Measurements from ENCODE around the gene CDK11B. TPM values are rescaled to one million over a fixed set of nuclear protein-coding genes. Genes with fewer than 3 reads are reported as not detected.

The CDK11B gene
- total and polyA plus RNA-seq, 2 experiments from 2014 or later: 22.4 to 76.7 TPM

DNA sequence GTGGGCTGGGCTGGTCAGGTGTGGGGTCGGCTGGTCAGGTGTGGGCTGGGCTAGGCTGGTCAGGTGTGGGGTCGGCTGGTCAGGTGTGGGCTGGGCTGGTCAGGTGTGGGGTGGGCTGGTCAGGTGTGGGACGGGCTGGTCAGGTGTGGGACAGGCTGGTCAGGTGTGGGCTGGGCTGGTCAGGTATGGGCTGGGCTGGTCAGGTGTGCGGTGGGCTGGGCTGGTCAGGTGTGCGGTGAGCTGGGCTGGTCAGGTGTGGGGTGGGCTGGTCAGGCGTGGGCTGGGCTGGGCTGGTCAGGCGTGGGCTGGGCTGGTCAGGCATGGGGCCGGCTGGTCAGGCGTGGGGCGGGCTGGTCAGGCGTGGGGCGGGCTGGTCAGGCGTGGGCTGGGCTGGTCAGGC is 52.6 kb downstream of the CDK11B start (continued):
- TF ChIP-seq, protein P1, sequence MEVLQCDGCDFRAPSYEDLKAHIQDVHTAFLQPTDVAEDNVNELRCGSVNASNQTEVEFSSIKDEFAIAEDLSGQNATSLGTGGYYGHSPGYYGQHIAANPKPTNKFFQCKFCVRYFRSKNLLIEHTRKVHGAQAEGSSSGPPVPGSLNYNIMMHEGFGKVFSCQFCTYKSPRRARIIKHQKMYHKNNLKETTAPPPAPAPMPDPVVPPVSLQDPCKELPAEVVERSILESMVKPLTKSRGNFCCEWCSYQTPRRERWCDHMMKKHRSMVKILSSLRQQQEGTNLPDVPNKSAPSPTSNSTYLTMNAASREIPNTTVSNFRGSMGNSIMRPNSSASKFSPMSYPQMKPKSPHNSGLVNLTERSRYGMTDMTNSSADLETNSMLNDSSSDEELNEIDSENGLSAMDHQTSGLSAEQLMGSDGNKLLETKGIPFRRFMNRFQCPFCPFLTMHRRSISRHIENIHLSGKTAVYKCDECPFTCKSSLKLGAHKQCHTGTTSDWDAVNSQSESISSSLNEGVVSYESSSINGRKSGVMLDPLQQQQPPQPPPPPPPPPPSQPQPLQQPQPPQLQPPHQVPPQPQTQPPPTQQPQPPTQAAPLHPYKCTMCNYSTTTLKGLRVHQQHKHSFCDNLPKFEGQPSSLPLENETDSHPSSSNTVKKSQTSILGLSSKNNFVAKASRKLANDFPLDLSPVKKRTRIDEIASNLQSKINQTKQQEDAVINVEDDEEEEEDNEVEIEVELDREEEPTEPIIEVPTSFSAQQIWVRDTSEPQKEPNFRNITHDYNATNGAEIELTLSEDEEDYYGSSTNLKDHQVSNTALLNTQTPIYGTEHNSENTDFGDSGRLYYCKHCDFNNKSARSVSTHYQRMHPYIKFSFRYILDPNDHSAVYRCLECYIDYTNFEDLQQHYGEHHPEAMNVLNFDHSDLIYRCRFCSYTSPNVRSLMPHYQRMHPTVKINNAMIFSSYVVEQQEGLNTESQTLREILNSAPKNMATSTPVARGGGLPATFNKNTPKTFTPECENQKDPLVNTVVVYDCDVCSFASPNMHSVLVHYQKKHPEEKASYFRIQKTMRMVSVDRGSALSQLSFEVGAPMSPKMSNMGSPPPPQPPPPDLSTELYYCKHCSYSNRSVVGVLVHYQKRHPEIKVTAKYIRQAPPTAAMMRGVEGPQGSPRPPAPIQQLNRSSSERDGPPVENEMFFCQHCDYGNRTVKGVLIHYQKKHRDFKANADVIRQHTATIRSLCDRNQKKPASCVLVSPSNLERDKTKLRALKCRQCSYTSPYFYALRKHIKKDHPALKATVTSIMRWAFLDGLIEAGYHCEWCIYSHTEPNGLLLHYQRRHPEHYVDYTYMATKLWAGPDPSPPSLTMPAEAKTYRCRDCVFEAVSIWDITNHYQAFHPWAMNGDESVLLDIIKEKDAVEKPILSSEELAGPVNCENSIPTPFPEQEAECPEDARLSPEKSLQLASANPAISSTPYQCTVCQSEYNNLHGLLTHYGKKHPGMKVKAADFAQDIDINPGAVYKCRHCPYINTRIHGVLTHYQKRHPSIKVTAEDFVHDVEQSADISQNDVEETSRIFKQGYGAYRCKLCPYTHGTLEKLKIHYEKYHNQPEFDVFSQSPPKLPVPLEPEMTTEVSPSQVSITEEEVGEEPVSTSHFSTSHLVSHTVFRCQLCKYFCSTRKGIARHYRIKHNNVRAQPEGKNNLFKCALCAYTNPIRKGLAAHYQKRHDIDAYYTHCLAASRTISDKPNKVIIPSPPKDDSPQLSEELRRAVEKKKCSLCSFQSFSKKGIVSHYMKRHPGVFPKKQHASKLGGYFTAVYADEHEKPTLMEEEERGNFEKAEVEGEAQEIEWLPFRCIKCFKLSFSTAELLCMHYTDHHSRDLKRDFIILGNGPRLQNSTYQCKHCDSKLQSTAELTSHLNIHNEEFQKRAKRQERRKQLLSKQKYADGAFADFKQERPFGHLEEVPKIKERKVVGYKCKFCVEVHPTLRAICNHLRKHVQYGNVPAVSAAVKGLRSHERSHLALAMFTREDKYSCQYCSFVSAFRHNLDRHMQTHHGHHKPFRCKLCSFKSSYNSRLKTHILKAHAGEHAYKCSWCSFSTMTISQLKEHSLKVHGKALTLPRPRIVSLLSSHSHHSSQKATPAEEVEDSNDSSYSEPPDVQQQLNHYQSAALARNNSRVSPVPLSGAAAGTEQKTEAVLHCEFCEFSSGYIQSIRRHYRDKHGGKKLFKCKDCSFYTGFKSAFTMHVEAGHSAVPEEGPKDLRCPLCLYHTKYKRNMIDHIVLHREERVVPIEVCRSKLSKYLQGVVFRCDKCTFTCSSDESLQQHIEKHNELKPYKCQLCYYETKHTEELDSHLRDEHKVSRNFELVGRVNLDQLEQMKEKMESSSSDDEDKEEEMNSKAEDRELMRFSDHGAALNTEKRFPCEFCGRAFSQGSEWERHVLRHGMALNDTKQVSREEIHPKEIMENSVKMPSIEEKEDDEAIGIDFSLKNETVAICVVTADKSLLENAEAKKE (CRISPR knock-in tag; IDR thresholded peaks at IDR 0.05): no peak
- TF ChIP-seq STAT1 (IDR thresholded peaks at IDR 0.05; ENCODE audit: unreplicated experiment) (no peak), REST (IDR thresholded peaks at IDR 0.05; ENCODE audit: unreplicated experiment) (no peak), ETS1 (IDR thresholded peaks at IDR 0.05) (no peak)

GRCh38 chr1:1605724-1606123 is 53.1 kb downstream of the CDK11B start:
- Histone ChIP-seq H3K27me3 (ENCODE audit: insufficient read depth) (peaks cover 12% of the 10 kb centered on the region), H3K79me2 (replicated peaks; ENCODE audit: insufficient read depth) (no peaks in the 10 kb centered on the region), H3K9me2 (ENCODE audit: insufficient read depth) (no peaks in the 10 kb centered on the region), H3K4me1 (ENCODE audit: insufficient read depth) (no peaks in the 10 kb centered on the region; the same call in 1 of the 2 replicates), H3K4me3 (no peak overlapping the region), H3K27ac (ENCODE audit: low read depth) (no peak overlapping the region), H4K20me1 (replicated peaks; ENCODE audit: insufficient read depth) (no peaks in the 10 kb centered on the region), H2AFZ (no peak overlapping the region), H3F3A (replicated peaks; ENCODE audit: low read depth) (0 out of 2 replicates have a peak, but pooled peaks cover 7% of the 10 kb centered on the region), H3K4me2 (no peak overlapping the region), H3K36me3 (ENCODE audit: insufficient read depth) (no peaks in the 10 kb centered on the region)
- H3K4me3 Mint-ChIP-seq: no peak overlapping the region
- TF ChIP-seq EZH2phosphoT487 (IDR thresholded peaks at IDR 0.05; ENCODE audit: unreplicated experiment) (no peak), ZNF114 (CRISPR knock-in tag; IDR thresholded peaks at IDR 0.05) (no peak), POLR2AphosphoS5 (IDR thresholded peaks at IDR 0.05; ENCODE audit: low read depth) (no peak)
- H3K36me3 Mint-ChIP-seq (ENCODE audit: low read depth): no peaks in the 10 kb centered on the region
- no peak for ATAC-seq
- no peak overlapping the region for H3K27ac Mint-ChIP-seq
- DNase-seq (ENCODE audit: low spot score): no peak
- peaks cover 6% of the 10 kb centered on the region for H3K4me1 Mint-ChIP-seq
- H3K9me3 Mint-ChIP-seq: no peaks in the 10 kb centered on the region
- H3K27me3 Mint-ChIP-seq (ENCODE audit: insufficient read depth, low read depth, poor library complexity): peaks cover 26% of the 10 kb centered on the region
